Left ventricle myocardium inferior (tissue), 1 donor: Measurements from ENCODE around the gene C1QTNF6. TPM values are rescaled to one million over a fixed set of nuclear protein-coding genes. Genes with fewer than 3 reads are reported as not detected.

Experiments
- DNase-seq: peaks from one replicate; pipeline ENCODE4 v3.0.0-alpha.2; 2020
- H3K27ac ChIP-seq: fragments of 200-600 bp; replicated peaks from 2 replicates; pipeline ENCODE4 v1.8.0; 2021
- H3K27me3 ChIP-seq: fragments of 200-600 bp; 2 replicates; pipeline ENCODE4 v1.8.0; 2021; ENCODE audit warnings: low read depth
- H3K36me3 ChIP-seq: fragments of 200-600 bp; 2 replicates; pipeline ENCODE4 v1.8.0; 2021
- H3K4me1 ChIP-seq: fragments of 200-600 bp; 2 replicates; pipeline ENCODE4 v1.8.0; 2021
- H3K4me3 ChIP-seq: fragments of 200-600 bp; 2 replicates; pipeline ENCODE4 v1.8.0; 2021; ENCODE audit warnings: mild to moderate bottlenecking, moderate library complexity
- H3K9me3 ChIP-seq: fragments of 200-600 bp; replicated peaks from 2 replicates; pipeline ENCODE4 v1.8.0; 2021
- CTCF ChIP-seq: fragments of 200-600 bp; IDR thresholded peaks from 2 replicates; pipeline ENCODE4 v1.8.0; 2021; ENCODE audit warnings: antibody characterized with exemption, mild to moderate bottlenecking, borderline replicate concordance
- intact Hi-C: fragments of 100-400 bp; cut with micrococcal nuclease; formaldehyde crosslinking; loops from one replicate; pipeline ENCODE4 v1.11.0; 2022
- total RNA-seq: library from RNA; stranded (reverse); fragmentation: NEBNext Ultra II Directional; extraction: Animal tissue kit (Norgen Biotek cat#: 25700); gene quantifications from one replicate; pipeline ENCODE4 v1.2.1, GENCODE V29; 2021
- donor health status: DM: no; HTN: yes; CAD: no; lungs with severe emphysema.

C1QTNF6 gene
- total RNA-seq, 1 donor from 2014 or later = 1.3 TPM

GRCh38 chr22:37148031-37148651, 39.9 kb downstream of the C1QTNF6 start:
- intact Hi-C loops = no loop called here

GRCh38 chr22:37147186-37147990, 40.7 kb downstream of the C1QTNF6 start:
- intact Hi-C loops = no loop called here

More at GRCh38 chr22:37148031-37148651, 39.9 kb downstream of the C1QTNF6 start:
- Histone ChIP-seq H3K9me3 (peaks cover 16% of the 10 kb centered on the region), H3K36me3 (no peaks in the 10 kb centered on the region), H3K4me3 (no peak overlapping the region), H3K27ac (no peak overlapping the region), H3K4me1 (no peaks in the 10 kb centered on the region), H3K27me3 (peaks cover 65% of the 10 kb centered on the region)
- no peak for TF ChIP-seq CTCF
- DNase-seq = no peak

GRCh38 chr22:37146507-37147180, 41.4 kb downstream of the C1QTNF6 start:
- no peak overlapping the region for H3K27ac ChIP-seq
- TF ChIP-seq CTCF = no peak

More at GRCh38 chr22:37147186-37147990, 40.7 kb downstream of the C1QTNF6 start:
- peaks cover 16% of the 10 kb centered on the region for H3K9me3 ChIP-seq
- no peak for TF ChIP-seq CTCF
- no peaks in the 10 kb centered on the region for H3K36me3 ChIP-seq
- peaks cover 67% of the 10 kb centered on the region for H3K27me3 ChIP-seq
- no peak overlapping the region for H3K4me3 ChIP-seq
- DNase-seq = no peak
- no peaks in the 10 kb centered on the region for H3K4me1 ChIP-seq
- no peak overlapping the region for H3K27ac ChIP-seq

GRCh38 chr22:37146051-37146385, 42.0 kb downstream of the C1QTNF6 start:
- Histone ChIP-seq H3K27me3 (peaks cover 80% of the 10 kb centered on the region), H3K4me3 (no peak overlapping the region)
- DNase-seq = no peak

More at GRCh38 chr22:37146507-37147180, 41.4 kb downstream of the C1QTNF6 start:
- Histone ChIP-seq H3K9me3 (peaks cover 11% of the 10 kb centered on the region), H3K27me3 (peaks cover 74% of the 10 kb centered on the region), H3K36me3 (no peaks in the 10 kb centered on the region), H3K4me3 (no peak overlapping the region), H3K4me1 (no peaks in the 10 kb centered on the region)
- intact Hi-C loops = no loop called here
- no peak for DNase-seq

More at GRCh38 chr22:37146051-37146385, 42.0 kb downstream of the C1QTNF6 start:
- Histone ChIP-seq H3K4me1 (no peaks in the 10 kb centered on the region), H3K27ac (no peak overlapping the region), H3K36me3 (no peaks in the 10 kb centered on the region), H3K9me3 (peaks cover 7% of the 10 kb centered on the region)
- TF ChIP-seq CTCF = no peak
- intact Hi-C loops = no loop called here
